SU-DHL-6 (cell line): ENCODE results near the gene ATF7.

Experiments
- H2AFZ ChIP-seq: fragments of 200-600 bp; sonication (generic); 2 replicates; pipeline ENCODE4 v1.6.1; 2014; ENCODE audit warnings: low read depth, mild to moderate bottlenecking, moderate library complexity, mixed read lengths, antibody characterized with exemption, low read length; ENCODE audit not compliant: severe bottlenecking
- H3F3A ChIP-seq: fragments of 200-600 bp; shearing (Covaris generic); 2 replicates; pipeline ENCODE4 v1.6.0; 2016; ENCODE audit warnings: antibody characterized with exemption, mild to moderate bottlenecking; ENCODE audit not compliant: insufficient read depth
- H3K27ac ChIP-seq: fragments of 200-600 bp; sonication (generic); 2 replicates; pipeline ENCODE4 v1.5.1; 2016; ENCODE audit warnings: low read depth, mild to moderate bottlenecking, low read length, moderate library complexity, mixed read lengths
- H3K27me3 ChIP-seq: fragments of 200-600 bp; sonication (generic), shearing (Covaris generic); 2 replicates; pipeline ENCODE4 v1.6.0; 2014; ENCODE audit warnings: mild to moderate bottlenecking, low read length
- H3K36me3 ChIP-seq: fragments of 200-600 bp; sonication (generic); 2 replicates; pipeline ENCODE4 v1.6.1; 2014; ENCODE audit warnings: mild to moderate bottlenecking, low read length, mixed read lengths
- H3K4me2 ChIP-seq: fragments of 300-600, 200-600 bp; shearing (Covaris generic), sonication (generic); 2 replicates; pipeline ENCODE4 v1.6.0; 2014; ENCODE audit warnings: low read length, low read depth, mild to moderate bottlenecking; ENCODE audit not compliant: poor library complexity, severe bottlenecking
- H3K4me3 ChIP-seq: fragments of 200-600 bp; sonication (generic); 2 replicates; pipeline ENCODE4 v1.5.1; 2014; ENCODE audit warnings: antibody characterized with exemption, low read length, mild to moderate bottlenecking, mixed read lengths; ENCODE audit not compliant: insufficient read depth, poor library complexity, severe bottlenecking
- H3K79me2 ChIP-seq: fragments of 200-600 bp; sonication (generic); 2 replicates; pipeline ENCODE4 v1.6.1; 2014; ENCODE audit warnings: mild to moderate bottlenecking, low read length, moderate library complexity; ENCODE audit not compliant: insufficient read depth
- H3K9ac ChIP-seq: fragments of 200-600 bp; sonication (generic); 2 replicates; pipeline ENCODE4 v1.7.0; 2014; ENCODE audit warnings: mild to moderate bottlenecking, low read length
- H3K9me2 ChIP-seq: fragments of 200-600 bp; sonication (generic); replicated peaks from 2 replicates; pipeline ENCODE4 v1.6.1; 2014; ENCODE audit warnings: low read length; ENCODE audit not compliant: insufficient read depth
- H3K9me3 ChIP-seq: fragments of 200-600 bp; sonication (generic); 2 replicates; pipeline ENCODE4 v1.6.1; 2014; ENCODE audit warnings: low read length, mixed read lengths; ENCODE audit not compliant: insufficient read depth
- H4K20me1 ChIP-seq: fragments of 200-600 bp; sonication (generic); 2 replicates; pipeline ENCODE4 v1.6.1; 2014; ENCODE audit warnings: low read depth, mild to moderate bottlenecking, antibody characterized with exemption, low read length, moderate library complexity, mixed read lengths
- CTCF ChIP-seq: fragments of 200-600 bp; sonication (generic); IDR thresholded peaks from one replicate; pipeline ENCODE4 v1.5.1; 2017; ENCODE audit warnings: antibody characterized with exemption, mild to moderate bottlenecking, low read length, moderate library complexity; ENCODE audit not compliant: insufficient read depth, poor library complexity, severe bottlenecking
- EZH2phosphoT487 ChIP-seq: fragments of 200-600 bp; sonication (generic), shearing (Covaris generic); conservative IDR thresholded peaks from 2 replicates; pipeline ENCODE4 v1.6.1; 2018; ENCODE audit warnings: mild to moderate bottlenecking, antibody characterized with exemption, low read length, moderate library complexity, mixed read lengths

Gene ATF7

GRCh38 chr12:53483979-53484377 lies 142.2 kb downstream of the ATF7 start:
- peaks cover 48% of the 10 kb centered on the region for H3F3A ChIP-seq
- H3K27ac ChIP-seq: no peak overlapping the region

GRCh38 chr12:53483225-53483978 lies 142.8 kb downstream of the ATF7 start:
- Histone ChIP-seq H3K79me2 (no peaks in the 10 kb centered on the region), H3K9ac (no peak overlapping the region), H3K27ac (no peak overlapping the region), H3K36me3 (peaks cover 20% of the 10 kb centered on the region), H4K20me1 (0 out of 2 replicates have a peak, but pooled peaks cover 12% of the 10 kb centered on the region), H3K9me3 (no peaks in the 10 kb centered on the region), H3K9me2 (no peaks in the 10 kb centered on the region), H3K27me3 (no peaks in the 10 kb centered on the region), H3K4me3 (no peak overlapping the region), H3F3A (peaks cover 52% of the 10 kb centered on the region), H3K4me2 (no peak overlapping the region), H2AFZ (no peak overlapping the region)
- no peak for TF ChIP-seq CTCF
- TF ChIP-seq EZH2phosphoT487: no peak

More at GRCh38 chr12:53483979-53484377, 142.2 kb downstream of the ATF7 start:
- no peak overlapping the region for H2AFZ ChIP-seq
- no peak overlapping the region for H3K9ac ChIP-seq
- no peaks in the 10 kb centered on the region for H3K27me3 ChIP-seq
- no peaks in the 10 kb centered on the region for H3K9me2 ChIP-seq
- no peaks in the 10 kb centered on the region for H3K79me2 ChIP-seq
- H4K20me1 ChIP-seq: 0 out of 2 replicates have a peak, but pooled peaks cover 10% of the 10 kb centered on the region
- no peak overlapping the region for H3K4me2 ChIP-seq
- H3K4me3 ChIP-seq: no peak overlapping the region
- peaks cover 14% of the 10 kb centered on the region for H3K36me3 ChIP-seq
- TF ChIP-seq CTCF (no peak), EZH2phosphoT487 (no peak)
- no peaks in the 10 kb centered on the region for H3K9me3 ChIP-seq

GRCh38 chr12:53482626-53483168 lies 143.5 kb downstream of the ATF7 start:
- no peak overlapping the region for H3K4me2 ChIP-seq
- H3K36me3 ChIP-seq: peaks cover 23% of the 10 kb centered on the region
- H3K9me2 ChIP-seq: no peaks in the 10 kb centered on the region
- TF ChIP-seq EZH2phosphoT487 (no peak), CTCF (no peak)
- H3F3A ChIP-seq: peaks cover 57% of the 10 kb centered on the region
- no peaks in the 10 kb centered on the region for H3K9me3 ChIP-seq
- H3K9ac ChIP-seq: no peak overlapping the region
- H4K20me1 ChIP-seq: 0 out of 2 replicates have a peak, but pooled peaks cover 16% of the 10 kb centered on the region
- H3K79me2 ChIP-seq: no peaks in the 10 kb centered on the region
- no peak overlapping the region for H3K4me3 ChIP-seq
- H3K27me3 ChIP-seq: no peaks in the 10 kb centered on the region
- no peak overlapping the region for H2AFZ ChIP-seq
- H3K27ac ChIP-seq: no peak overlapping the region
